HepG2 (cell line): Measurements from ENCODE around the gene SSU72. TPM values are rescaled to one million over a fixed set of nuclear protein-coding genes. Genes with fewer than 3 reads are reported as not detected.
A peak's percentile ranks its signal among the peaks of the same experiment; 100 is the strongest.

Experiments used
- ATAC-seq: fragments of 200-7000 bp; cut with Tn5 transposase; 3 replicates; pipeline ENCODE4 v1.9.1; 2020; ENCODE audit warnings: mild to moderate bottlenecking, moderate library complexity
- BruUV-seq: library from RNA; stranded (reverse); fragments of 400-500 nt; replicated peaks from 2 replicates; lab custom pipeline; 2021; lab: Mats Ljungman, UMichigan
- CTCF ChIA-PET: fragments of 300-600 bp; formaldehyde crosslinking; extraction: SDS; loops from one replicate; lab custom pipeline; 2021; ENCODE audit warnings: low total read pairs, inconsistent platforms, low intra/inter-chr PET ratio; lab: Yijun Ruan, JAX
- POLR2A ChIA-PET: fragments of 350-600 bp; sonication (Branson Sonifier 250); formaldehyde crosslinking; loops from one replicate; lab custom pipeline; 2020; ENCODE audit warnings: antibody characterized with exemption, inconsistent platforms; lab: Yijun Ruan, JAX
- DNase-seq: peaks from one replicate; pipeline ENCODE4 v3.0.0-alpha.2; 2015; ENCODE audit warnings: low spot score
- FAIRE-seq: peaks from 3 replicates; lab custom pipeline; 2011; peaks lifted over from hg19 to GRCh38; lab: Jason Lieb, UNC
- H2AFZ ChIP-seq: one replicate; pipeline ENCODE4 v1.6.1; 2011; ENCODE audit warnings: low read length, inconsistent platforms
- H3K27ac ChIP-seq: fragments of 300-600 bp; 3 replicates; pipeline ENCODE4 v1.8.0; 2011; ENCODE audit warnings: mixed run types, mild to moderate bottlenecking, mixed read lengths, low read length, inconsistent platforms; ENCODE audit not compliant: insufficient read depth; ENCODE audit errors: extremely low read length
- H3K27me3 ChIP-seq, 2 experiments: fragments of 200-600 bp in 1 of 2; 2 replicates in 1 of 2; 3 replicates in 1 of 2; pipeline versions ENCODE4 v1.6.0 to v1.8.0; 2011; ENCODE audit warnings: low read length in 2 of 2, mild to moderate bottlenecking in 2 of 2, moderate library complexity in 2 of 2, inconsistent platforms in 1 of 2; ENCODE audit not compliant: insufficient read depth in 2 of 2, control insufficient read depth in 1 of 2
- H3K36me3 ChIP-seq, 2 experiments: fragments of 200-600 bp in 1 of 2; replicated peaks in 1 of 2; 2 replicates in 1 of 2; 3 replicates in 1 of 2; pipeline versions ENCODE4 v1.5.1 to v1.8.0; 2011; ENCODE audit warnings: low read length in 2 of 2, inconsistent platforms in 1 of 2; ENCODE audit not compliant: insufficient read depth in 2 of 2, control insufficient read depth in 1 of 2
- H3K4me1 ChIP-seq: 2 replicates; pipeline ENCODE4 v1.5.1; 2012; ENCODE audit warnings: low read length, inconsistent platforms; ENCODE audit not compliant: insufficient read depth
- H3K4me2 ChIP-seq: 2 replicates; pipeline ENCODE4 v1.6.0; 2011; ENCODE audit warnings: low read depth, low read length, inconsistent platforms
- H3K4me3 ChIP-seq, 3 experiments: fragments of 200-600 bp in 1 of 3; sonication (generic), shearing (Covaris generic) in 1 of 3; replicated peaks in 1 of 3; 2 replicates each; pipeline ENCODE4 v1.5.1; 2011 to 2016; ENCODE audit warnings: low read length in 3 of 3, inconsistent platforms in 2 of 3, low read depth in 2 of 3, mild to moderate bottlenecking in 2 of 3, control low read depth in 1 of 3, mixed read lengths in 1 of 3; ENCODE audit not compliant: insufficient read depth in 1 of 3
- H3K79me2 ChIP-seq: one replicate; pipeline ENCODE4 v1.6.1; 2011; ENCODE audit warnings: low read length, inconsistent platforms; ENCODE audit not compliant: insufficient read depth
- H3K9ac ChIP-seq: 2 replicates; pipeline ENCODE4 v1.6.0; 2011; ENCODE audit warnings: mild to moderate bottlenecking, low read depth, low read length, inconsistent platforms; ENCODE audit not compliant: insufficient read depth
- H3K9me3 ChIP-seq: 2 replicates; pipeline ENCODE4 v1.5.1; 2012; ENCODE audit warnings: mild to moderate bottlenecking, low read length
- H4K20me1 ChIP-seq: 2 replicates; pipeline ENCODE4 v1.6.0; 2011; ENCODE audit warnings: inconsistent platforms, mild to moderate bottlenecking, low read length, moderate library complexity; ENCODE audit not compliant: insufficient read depth
- ATF7 ChIP-seq, 2 experiments: fragments of 450-650 bp in 1 of 2; sonication (generic) in 1 of 2; formaldehyde crosslinking in 1 of 2; IDR thresholded peaks; 2 replicates each; pipeline versions ENCODE4 v1.4.0 to v1.6.1; 2016 to 2020; ENCODE audit warnings: antibody characterized with exemption in 1 of 2, mild to moderate bottlenecking in 1 of 2, missing genetic modification reagents in 1 of 2
- PREB ChIP-seq: sonication (generic); formaldehyde crosslinking; IDR thresholded peaks from 2 replicates; pipeline ENCODE4 v1.4.0; 2020; ENCODE audit warnings: missing genetic modification reagents
- RCOR2 ChIP-seq: IDR thresholded peaks from 2 replicates; pipeline ENCODE4 v1.6.1; 2016; ENCODE audit warnings: missing biosample characterization, missing genetic modification reagents
- SALL1 ChIP-seq: sonication (generic); formaldehyde crosslinking; IDR thresholded peaks from 2 replicates; pipeline ENCODE4 v1.8.0; 2022; ENCODE audit warnings: mild to moderate bottlenecking, missing genetic modification reagents
- STAG1 ChIP-seq: sonication (generic); formaldehyde crosslinking; IDR thresholded peaks from 2 replicates; pipeline ENCODE4 v1.4.0; 2020; ENCODE audit warnings: missing genetic modification reagents
- TAF1 ChIP-seq: sonication (generic); formaldehyde crosslinking; IDR thresholded peaks from 2 replicates; pipeline ENCODE4 v1.4.0; 2020; ENCODE audit warnings: missing genetic modification reagents
- ZNF331 ChIP-seq: sonication (generic); formaldehyde crosslinking; IDR thresholded peaks from 2 replicates; pipeline ENCODE4 v1.4.0; 2020; ENCODE audit warnings: missing genetic modification reagents
- ZNF382 ChIP-seq: sonication (generic); formaldehyde crosslinking; IDR thresholded peaks from 2 replicates; pipeline ENCODE4 v1.5.0; 2020; ENCODE audit warnings: missing genetic modification reagents, mild to moderate bottlenecking, borderline replicate concordance
- ZSCAN29 ChIP-seq: sonication (generic); formaldehyde crosslinking; conservative IDR thresholded peaks from 2 replicates; pipeline ENCODE4 v1.4.0; 2020; ENCODE audit warnings: mild to moderate bottlenecking, missing genetic modification reagents
- WGBS: methylation state at CpG from one replicate; pipeline ENCODE4 v1.1.6; 2017; ENCODE audit warnings: low lambda C conversion rate; 5-methylcytosine and 5-hydroxymethylcytosine counted together
- in situ Hi-C: cut with HindIII; loops from 2 replicates; pipeline ENCODE4 v1.10.0; 2017; ENCODE audit warnings: low pct_unique_long_range_greater_than_20kb; ENCODE audit not compliant: extremely low pct_ligation_motif_present
- intact Hi-C: fragments of 100-400 bp; cut with micrococcal nuclease; formaldehyde crosslinking; loops from one replicate; pipeline ENCODE4 v1.10.0; 2022; ENCODE audit not compliant: unreplicated experiment
- polyA plus RNA-seq, 8 experiments: library from polyadenylated mRNA; depleted of rRNA in 3 of 8; stranded (reverse) in 7 of 8; unstranded in 1 of 8; fragments of >200 nt; fragmentation: Illumina TruSeq in 4 of 8; extraction: Trizol in 4 of 8; gene quantifications; 2 replicates each; pipeline versions ENCODE4 v1.2.1 to v1.2.3, GENCODE V29; 2011 to 2016; ENCODE audit warnings: low read depth in 4 of 8, missing spikeins in 1 of 8, mixed read lengths in 1 of 8; ENCODE audit not compliant: insufficient read depth in 1 of 8
- total RNA-seq, 5 experiments: library from RNA; depleted of rRNA; stranded (reverse); fragments of >200 nt; fragmentation: Illumina TruSeq; extraction: Trizol; gene quantifications; 2 replicates each; pipeline ENCODE4 v1.2.3, GENCODE V29; 2016; ENCODE audit warnings: low read depth in 1 of 5
- TF ChIP-seq, protein P1 (sequence below): IDR thresholded peaks from 2 replicates; pipeline ENCODE4 v1.6.1; 2012; ENCODE audit warnings: inconsistent platforms
- TF ChIP-seq, protein P2 (sequence below): sonication (generic); formaldehyde crosslinking; conservative IDR thresholded peaks from 2 replicates; pipeline ENCODE4 v1.4.0; 2020; ENCODE audit warnings: missing genetic modification reagents
- TF ChIP-seq, protein P3 (sequence below): IDR thresholded peaks from 2 replicates; pipeline ENCODE4 v1.6.1; 2016; ENCODE audit warnings: low read depth, missing genetic modification reagents, missing compliant biosample characterization
- TF ChIP-seq, protein P4 (sequence below): IDR thresholded peaks from 2 replicates; pipeline ENCODE4 v1.6.1; 2016; ENCODE audit warnings: low read depth, borderline replicate concordance

The SSU72 gene
- total and polyA plus RNA-seq, 2 of the 13 experiments (the other 11 are each of a cell fraction or from before 2014, with no cell fraction given), result 42.8 to 67.1 TPM

DNA sequence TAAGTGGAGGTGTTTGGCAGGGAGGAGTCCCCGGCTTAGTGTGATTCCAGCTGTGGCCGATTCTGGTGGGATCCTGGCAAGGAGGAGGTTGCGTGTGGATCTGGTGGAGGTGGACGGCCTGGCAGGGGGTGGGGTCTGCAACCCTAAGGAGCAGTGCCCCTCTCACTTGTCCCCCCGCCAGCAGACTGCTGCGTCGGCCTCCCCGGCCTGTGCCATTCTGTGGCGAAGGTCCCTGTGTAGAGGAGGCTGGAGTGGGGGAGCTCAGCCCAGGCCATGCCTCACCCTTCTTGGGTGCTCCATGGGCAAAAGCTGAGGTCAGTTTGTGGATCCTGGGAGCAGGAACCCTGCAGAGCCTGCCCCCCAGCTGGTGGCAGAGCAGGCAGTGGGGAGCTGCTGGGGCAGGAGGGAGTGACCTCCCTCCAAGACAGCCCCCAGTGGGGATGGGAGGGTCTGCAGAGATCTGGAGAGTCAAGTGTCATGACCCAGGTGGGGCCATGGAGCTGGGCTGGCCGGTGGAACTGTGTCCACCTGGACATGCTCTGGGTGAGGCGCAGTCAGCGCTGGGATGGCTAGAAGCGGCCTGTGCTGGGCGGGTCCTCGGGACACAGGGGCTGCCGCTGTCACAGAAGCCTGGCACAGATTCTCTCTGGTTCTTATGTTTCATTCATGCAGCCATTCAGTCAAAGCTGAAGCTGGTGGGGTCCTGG, 45.9 kb upstream of the SSU72 start (continued):
- TF ChIP-seq PREB (CRISPR knock-in tag) (no peak), TAF1 (CRISPR knock-in tag) (no peak), ZNF331 (CRISPR knock-in tag) (no peak), RCOR2 (CRISPR knock-in tag) (no peak)
- TF ChIP-seq, protein P1, sequence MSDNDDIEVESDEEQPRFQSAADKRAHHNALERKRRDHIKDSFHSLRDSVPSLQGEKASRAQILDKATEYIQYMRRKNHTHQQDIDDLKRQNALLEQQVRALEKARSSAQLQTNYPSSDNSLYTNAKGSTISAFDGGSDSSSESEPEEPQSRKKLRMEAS, result no peak
- TF ChIP-seq, protein P2, sequence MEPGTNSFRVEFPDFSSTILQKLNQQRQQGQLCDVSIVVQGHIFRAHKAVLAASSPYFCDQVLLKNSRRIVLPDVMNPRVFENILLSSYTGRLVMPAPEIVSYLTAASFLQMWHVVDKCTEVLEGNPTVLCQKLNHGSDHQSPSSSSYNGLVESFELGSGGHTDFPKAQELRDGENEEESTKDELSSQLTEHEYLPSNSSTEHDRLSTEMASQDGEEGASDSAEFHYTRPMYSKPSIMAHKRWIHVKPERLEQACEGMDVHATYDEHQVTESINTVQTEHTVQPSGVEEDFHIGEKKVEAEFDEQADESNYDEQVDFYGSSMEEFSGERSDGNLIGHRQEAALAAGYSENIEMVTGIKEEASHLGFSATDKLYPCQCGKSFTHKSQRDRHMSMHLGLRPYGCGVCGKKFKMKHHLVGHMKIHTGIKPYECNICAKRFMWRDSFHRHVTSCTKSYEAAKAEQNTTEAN (CRISPR knock-in tag), result no peak
- TF ChIP-seq, all 625 proteins: peak for 0

DNA sequence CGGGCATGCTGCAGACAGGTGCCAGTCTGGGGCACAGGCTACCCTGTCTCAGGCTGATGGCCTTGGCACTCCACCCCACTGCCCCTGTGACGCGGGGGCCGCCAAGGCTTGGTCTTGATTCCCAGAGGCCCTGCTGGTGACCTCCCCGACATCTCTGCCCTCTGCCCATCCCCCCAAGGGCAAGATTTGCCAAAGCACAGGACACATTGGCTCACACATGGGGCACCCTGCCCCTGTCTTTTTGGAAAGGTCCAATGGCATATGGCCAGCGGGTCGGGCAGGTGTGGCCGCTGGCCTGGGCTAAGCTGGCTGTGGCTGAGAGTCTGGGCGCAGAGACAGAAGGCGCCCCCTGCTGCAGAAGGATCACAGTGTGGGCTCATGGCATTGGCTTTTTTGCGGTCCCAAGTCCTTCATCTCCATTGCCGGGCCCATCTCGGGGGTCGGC, 45.3 kb upstream of the SSU72 start:
- H3K4me1 ChIP-seq, result peaks cover 13% of the 10 kb centered on the region
- H3K4me3 ChIP-seq, result no peak overlapping the region
- no peak for FAIRE-seq
- POLR2A ChIA-PET, result no interaction called here
- H3K27ac ChIP-seq, result no peak overlapping the region
- H3K36me3 ChIP-seq, result peaks cover 1 to 14% of the 10 kb centered on the region in 2 experiments; a peak in 2 of 5 replicates
- DNase-seq, result peak; percentile 31
- no peak overlapping the region for H3K9ac ChIP-seq
- H3K27me3 ChIP-seq, result no peaks in the 10 kb centered on the region; a peak in 1 of 5 replicates
- no peaks in the 10 kb centered on the region for H3K9me3 ChIP-seq
- BruUV-seq, result no TSS peak
- ATAC-seq, result peak; percentile 25; the same call in 2 of the 3 replicates
- CTCF ChIA-PET, result no interaction called here
- intact Hi-C loops (no loop called here), in situ Hi-C loops (loop anchor here (5.0 kb wide), 1 partner anchor 43 kb away; no protein-coding TSS in a partner anchor)
- H4K20me1 ChIP-seq, result peaks cover 7% of the 10 kb centered on the region; the same call in 1 of the 2 replicates
- H3K79me2 ChIP-seq, result peaks cover 15% of the 10 kb centered on the region
- H3K4me2 ChIP-seq, result no peak overlapping the region
- no peak overlapping the region for H2AFZ ChIP-seq
- 69% methylated on average over 10 of the region's 14 CpGs for WGBS
- TF ChIP-seq, protein P3, sequence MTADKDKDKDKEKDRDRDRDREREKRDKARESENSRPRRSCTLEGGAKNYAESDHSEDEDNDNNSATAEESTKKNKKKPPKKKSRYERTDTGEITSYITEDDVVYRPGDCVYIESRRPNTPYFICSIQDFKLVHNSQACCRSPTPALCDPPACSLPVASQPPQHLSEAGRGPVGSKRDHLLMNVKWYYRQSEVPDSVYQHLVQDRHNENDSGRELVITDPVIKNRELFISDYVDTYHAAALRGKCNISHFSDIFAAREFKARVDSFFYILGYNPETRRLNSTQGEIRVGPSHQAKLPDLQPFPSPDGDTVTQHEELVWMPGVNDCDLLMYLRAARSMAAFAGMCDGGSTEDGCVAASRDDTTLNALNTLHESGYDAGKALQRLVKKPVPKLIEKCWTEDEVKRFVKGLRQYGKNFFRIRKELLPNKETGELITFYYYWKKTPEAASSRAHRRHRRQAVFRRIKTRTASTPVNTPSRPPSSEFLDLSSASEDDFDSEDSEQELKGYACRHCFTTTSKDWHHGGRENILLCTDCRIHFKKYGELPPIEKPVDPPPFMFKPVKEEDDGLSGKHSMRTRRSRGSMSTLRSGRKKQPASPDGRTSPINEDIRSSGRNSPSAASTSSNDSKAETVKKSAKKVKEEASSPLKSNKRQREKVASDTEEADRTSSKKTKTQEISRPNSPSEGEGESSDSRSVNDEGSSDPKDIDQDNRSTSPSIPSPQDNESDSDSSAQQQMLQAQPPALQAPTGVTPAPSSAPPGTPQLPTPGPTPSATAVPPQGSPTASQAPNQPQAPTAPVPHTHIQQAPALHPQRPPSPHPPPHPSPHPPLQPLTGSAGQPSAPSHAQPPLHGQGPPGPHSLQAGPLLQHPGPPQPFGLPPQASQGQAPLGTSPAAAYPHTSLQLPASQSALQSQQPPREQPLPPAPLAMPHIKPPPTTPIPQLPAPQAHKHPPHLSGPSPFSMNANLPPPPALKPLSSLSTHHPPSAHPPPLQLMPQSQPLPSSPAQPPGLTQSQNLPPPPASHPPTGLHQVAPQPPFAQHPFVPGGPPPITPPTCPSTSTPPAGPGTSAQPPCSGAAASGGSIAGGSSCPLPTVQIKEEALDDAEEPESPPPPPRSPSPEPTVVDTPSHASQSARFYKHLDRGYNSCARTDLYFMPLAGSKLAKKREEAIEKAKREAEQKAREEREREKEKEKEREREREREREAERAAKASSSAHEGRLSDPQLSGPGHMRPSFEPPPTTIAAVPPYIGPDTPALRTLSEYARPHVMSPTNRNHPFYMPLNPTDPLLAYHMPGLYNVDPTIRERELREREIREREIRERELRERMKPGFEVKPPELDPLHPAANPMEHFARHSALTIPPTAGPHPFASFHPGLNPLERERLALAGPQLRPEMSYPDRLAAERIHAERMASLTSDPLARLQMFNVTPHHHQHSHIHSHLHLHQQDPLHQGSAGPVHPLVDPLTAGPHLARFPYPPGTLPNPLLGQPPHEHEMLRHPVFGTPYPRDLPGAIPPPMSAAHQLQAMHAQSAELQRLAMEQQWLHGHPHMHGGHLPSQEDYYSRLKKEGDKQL (CRISPR knock-in tag), result no peak
- TF ChIP-seq SALL1 (CRISPR knock-in tag) (peak; percentile 27; the same call in 1 of the 2 replicates), ZSCAN29 (CRISPR knock-in tag) (no peak), ZNF382 (CRISPR knock-in tag) (no peak), STAG1 (CRISPR knock-in tag) (peak; percentile 71), ATF7 (IDR thresholded peaks at IDR 0.05) (no peak), ATF7 (CRISPR knock-in tag; IDR thresholded peaks at IDR 0.05) (no peak)
- TF ChIP-seq, protein P4, sequence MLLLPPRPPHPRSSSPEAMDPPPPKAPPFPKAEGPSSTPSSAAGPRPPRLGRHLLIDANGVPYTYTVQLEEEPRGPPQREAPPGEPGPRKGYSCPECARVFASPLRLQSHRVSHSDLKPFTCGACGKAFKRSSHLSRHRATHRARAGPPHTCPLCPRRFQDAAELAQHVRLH (CRISPR knock-in tag), result no peak
